GM18505 (cell line): ENCODE results near the gene PATJ.
"Not testable (repeated sequence)": the region's sequence is repeated elsewhere in the genome, so short reads cannot be mapped to it uniquely, and the experiment has no call there.

Source experiments
- ATAC-seq: cut with Tn5 transposase; IDR thresholded peaks from one replicate; pipeline ENCODE4 v1.9.1; 2021; ENCODE audit not compliant: unreplicated experiment
- POLR2A ChIP-seq: IDR thresholded peaks from 4 replicates; pipeline ENCODE4 v1.6.1; 2011; ENCODE audit warnings: borderline replicate concordance; ENCODE audit not compliant: insufficient read depth, insufficient read length; ENCODE audit errors: extremely low read depth

Gene PATJ

DNA sequence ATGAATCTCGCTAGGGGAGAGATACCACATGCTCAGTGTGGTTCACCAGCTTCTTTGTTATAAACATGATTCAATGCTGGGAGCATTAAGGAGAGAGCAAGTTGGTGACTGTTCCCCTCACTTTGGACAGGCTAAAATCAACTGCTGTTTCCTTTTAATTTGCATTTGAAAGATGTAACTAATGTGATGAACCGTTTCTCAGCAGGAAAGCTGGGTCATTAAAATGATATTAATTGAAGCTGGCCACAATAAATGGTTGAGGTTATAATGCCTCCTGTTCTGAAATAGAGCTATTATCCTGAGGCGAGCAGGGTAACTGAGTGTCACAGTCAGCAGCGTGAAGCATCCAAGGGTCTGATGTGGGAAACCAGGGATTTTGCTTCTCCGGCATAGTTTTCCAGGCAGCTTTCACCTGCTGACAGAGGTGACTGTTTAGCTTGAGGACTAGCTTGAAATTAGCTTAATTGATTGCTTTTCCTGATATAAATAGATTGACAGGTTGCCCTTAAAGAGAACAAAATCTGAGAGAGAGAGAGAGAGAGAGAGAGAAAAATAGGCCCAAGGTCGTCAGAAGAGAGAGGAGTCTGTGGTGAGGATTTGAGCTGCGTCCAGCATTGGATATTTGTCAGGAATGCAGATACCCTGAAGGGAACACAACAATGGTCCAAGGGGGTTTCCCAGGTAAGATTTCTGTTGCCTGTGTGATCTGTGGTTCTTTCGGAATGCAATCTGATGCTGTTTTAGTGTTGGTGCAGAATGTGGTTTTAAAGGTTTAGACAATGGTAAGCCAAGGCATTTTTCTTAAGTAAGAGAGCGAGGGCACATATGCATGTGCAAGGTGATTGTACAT lies 209.7 kb downstream of the PATJ start:
- no peak for ATAC-seq
- TF ChIP-seq POLR2A, result no peak

DNA sequence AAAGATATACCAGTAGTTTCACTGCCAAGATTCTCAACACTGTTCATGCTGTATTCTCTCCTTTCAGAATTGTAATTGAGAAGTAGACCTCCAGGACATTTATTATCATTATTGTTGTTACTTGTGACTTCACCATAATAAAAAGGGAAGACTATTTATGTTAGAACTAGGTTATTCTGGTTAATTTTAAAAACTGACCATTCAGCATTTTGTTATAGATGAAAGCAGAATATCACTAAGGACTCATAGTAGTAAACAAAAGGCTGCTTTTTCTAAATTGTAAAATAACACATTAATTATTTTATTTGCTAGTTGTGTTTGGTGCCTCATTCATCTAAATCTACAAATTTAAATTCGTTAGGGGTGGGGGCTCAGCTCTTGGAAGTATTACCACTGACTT lies 210.4 kb downstream of the PATJ start:
- no peak for ATAC-seq
- no peak for TF ChIP-seq POLR2A

DNA sequence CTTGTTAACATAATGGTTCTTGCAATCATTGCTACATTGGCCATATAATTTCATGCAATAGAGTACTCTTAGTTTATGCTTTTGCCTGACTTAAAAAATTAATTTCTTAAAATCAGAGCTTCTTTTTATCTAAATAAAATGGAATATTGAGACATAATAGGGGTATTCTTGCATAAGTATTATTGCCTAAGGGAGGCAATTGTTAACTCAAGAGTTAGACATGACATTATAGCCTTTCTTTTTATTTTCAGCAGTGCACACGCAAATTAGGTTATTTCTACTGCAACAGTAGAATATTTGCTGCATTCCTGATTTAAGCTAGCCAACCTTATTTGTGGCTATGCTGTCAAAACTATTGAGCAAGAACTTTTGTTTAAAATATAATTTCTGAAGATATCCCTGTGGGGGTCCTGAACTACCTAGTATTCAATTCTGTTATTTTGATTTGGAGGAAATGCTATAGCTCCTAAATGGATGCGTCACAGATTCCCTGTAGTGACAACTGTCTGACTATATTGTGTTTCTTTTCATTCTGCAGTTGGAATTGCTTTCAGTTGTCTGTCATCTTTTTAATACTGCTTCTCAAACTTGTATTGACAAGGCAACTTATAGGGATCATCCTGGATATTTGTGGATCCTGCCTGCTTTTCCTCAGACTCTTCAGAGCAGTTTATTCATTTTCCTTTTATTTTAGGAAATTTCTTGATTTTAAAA lies 211.0 kb downstream of the PATJ start:
- no peak for ATAC-seq
- TF ChIP-seq POLR2A, result no peak

DNA sequence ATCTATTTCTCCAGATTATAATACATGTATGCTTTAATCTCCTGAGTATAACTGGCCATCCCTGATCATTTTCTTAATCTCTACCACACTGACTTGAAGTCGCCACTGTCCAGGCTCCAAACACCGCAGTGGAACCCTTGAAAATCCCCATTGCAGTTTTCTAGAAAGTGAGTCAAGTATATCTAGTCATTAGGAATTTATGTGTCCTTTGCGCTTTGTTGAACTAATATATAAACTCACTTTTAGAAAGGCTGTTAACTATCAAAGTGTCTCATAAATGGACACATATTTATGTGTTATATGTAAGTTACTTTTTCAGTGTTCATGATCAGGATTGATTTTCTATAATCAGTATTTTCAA lies 211.5 kb downstream of the PATJ start:
- TF ChIP-seq POLR2A, result no peak

DNA sequence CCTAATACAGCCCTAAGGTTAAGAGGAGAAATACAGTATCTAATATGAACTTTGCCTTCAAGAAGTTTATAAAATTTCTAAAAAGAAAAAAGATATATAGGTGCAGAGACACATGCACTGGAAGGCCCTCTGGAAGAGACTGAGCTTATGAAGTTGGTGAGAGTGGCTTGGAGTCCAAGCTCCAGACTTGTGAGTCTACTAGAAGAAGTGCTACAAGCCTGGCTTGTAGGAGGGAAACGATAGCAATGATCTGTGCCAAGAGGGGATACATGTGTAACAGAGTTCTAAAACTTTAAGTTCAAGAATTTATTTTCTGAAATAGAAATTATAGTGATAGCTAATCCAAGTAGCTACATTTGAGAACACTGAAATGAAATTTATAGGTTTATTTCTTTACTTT lies 213.0 kb downstream of the PATJ start:
- ATAC-seq, result no peak
- TF ChIP-seq POLR2A, result no peak

More for the DNA sequence above, 211.5 kb downstream of the PATJ start:
- no peak for ATAC-seq

DNA sequence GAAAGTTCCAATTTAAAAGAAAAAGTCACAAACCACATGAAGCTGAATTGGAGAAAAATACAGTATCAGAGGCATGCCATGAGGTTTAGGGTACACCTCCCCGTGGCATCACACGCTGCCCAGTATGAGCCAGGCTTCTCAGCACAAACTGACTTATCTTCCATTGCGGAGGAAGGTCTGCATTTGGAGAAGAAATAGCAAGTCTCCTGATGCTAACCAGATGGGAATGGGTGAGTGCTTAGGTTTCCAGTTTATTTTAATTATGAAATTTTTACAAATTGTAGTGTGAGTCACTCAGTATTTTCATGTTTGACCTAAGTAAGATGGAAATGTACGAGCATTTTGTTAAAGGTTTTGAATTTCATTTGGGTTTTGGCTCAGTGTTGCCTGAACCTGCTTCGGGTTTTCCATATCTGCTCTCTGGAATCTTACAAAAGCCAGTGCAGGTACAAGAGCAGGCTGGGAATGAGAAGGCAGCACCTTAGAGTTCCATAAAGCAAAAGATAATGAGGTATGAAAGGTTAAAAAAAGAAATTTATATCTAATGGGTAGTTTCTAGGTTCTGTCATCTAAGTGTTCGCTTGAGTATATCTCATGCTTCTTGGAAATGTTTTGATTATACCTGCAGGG lies 213.9 kb downstream of the PATJ start:
- no peak for ATAC-seq
- no peak for TF ChIP-seq POLR2A

DNA sequence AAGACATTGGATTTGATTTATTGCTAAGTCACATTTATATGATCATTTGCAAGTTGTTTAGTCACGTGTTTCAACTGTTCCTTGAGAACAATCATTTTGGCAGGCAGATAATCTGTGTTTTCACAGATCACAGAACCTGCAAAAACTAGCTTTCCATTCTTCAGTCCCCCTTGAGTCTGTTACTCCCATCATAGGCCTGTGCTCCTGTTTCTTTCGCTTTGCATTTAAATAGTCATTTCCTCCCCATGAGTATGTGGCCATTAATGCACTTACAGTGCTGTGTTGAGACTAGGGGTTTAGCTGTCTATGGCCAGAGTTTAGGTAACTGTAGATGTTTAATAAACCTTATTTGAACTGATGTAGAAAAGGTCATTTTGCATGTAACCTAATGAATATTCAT lies 214.5 kb downstream of the PATJ start:
- TF ChIP-seq POLR2A, result no peak
- no peak for ATAC-seq

DNA sequence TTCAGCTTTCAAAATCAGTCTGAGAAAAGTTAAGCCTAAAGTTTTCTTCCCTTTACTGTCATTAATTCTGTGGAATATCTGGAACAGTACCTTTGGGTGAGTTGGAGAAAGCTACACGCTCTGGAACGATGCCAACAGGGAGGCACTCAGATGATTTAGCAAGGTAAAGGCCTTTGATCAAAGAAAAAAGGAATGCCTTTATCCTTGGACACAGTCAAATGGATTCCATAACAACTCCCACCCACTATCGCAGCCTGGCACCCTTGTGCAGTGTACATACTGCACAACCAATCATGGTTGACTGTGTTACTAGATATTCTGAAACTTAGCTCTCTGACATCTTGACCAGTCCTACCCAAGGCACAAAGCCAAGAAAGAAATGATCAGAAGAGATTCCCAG lies 218.7 kb downstream of the PATJ start:
- no peak for TF ChIP-seq POLR2A
- ATAC-seq, result no peak

DNA sequence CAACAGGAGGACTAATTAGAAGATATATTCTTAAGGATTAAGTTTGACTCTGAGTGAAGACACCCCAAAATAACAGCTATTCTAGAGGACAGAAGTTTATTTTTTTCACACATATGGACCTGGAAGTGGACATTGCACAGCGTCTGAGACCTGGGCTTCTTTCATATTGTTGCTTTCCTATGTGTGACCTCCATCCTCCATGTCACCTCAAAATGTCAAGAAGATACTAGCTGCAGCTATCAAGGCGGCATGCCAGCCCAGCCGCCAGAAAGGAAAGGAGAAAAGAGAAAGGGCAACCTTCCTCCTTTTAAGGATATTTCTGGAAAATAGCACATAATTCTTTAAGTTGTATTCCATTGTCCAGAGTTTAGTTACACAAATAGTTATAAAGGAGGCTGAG lies 220.4 kb downstream of the PATJ start:
- no peak for TF ChIP-seq POLR2A
- ATAC-seq, result no peak

DNA sequence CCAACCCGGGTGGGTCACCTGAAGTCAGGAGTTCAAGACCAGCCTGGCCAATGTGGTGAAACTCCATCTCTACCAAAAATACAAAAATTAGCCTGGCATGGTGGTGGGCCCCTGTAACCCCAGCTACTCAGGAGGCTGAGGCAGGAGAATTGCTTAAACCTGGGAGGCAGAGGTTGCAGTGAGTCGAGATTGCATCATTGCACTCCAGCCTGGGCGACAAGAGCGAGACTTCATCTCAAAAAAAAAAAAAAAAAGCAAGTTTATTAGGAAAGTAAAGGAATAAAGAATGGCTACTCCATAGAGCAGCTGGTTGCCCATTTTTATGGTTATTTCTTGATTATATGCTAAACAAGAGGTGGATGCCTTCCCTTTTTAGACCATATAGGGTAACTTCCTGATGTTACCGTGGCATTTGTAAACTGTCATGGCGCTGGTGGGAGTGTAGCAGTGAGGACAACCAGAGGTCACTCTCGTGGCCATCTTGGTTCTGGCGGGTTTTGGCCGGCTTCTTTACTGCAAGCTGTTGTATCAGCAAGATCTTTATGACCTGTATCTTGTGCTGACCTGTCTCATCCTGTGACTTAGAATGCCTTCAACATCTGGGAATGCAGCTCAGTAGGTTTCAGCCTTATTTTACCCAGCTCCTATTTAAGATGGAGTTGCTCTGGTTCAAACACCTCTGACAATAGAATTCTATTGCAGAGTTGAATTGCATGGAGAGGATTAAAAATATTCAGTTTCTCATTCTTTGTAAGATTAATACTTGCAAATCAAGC lies 224.4 kb downstream of the PATJ start:
- not testable (repeated sequence) for ATAC-seq

DNA sequence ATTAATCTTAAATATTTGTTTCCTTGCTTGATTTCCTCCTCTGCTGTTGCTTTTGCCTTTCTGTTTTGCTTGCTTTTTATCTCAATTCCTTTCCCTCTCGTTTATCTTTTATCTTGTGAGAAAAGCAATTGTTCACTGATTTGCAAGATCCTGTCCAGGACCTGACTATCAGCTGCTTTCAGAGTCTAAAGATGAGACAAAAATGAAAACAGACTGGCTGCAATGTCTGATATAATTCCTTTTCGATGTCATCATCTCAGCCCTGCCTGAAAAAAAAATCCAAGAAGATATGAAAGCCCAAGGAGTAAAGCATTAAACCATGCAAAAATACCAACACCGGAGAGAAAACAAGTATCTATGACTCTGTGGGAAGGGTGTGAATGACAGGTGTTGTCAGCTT lies 225.5 kb downstream of the PATJ start:
- no peak for ATAC-seq
- TF ChIP-seq POLR2A, result no peak

DNA sequence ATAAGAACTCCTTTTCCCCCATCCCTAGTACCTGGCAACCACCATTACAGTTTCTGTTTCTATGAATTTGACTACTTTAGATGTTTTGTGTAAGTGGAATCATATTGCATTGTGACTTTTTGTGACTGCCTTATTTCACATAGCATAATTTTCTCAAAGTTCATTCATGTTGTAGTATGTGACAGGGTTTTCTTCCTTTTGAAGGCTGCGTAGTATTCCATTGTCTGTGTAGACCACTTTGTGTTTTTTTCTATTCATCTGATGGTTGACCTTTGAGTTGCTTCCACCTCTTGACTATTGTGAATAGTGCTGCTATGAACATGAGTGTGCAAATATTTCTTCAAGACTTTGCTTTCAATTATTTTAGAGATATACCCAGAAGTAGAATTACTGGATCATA lies 226.6 kb downstream of the PATJ start:
- no peak for ATAC-seq
- no peak for TF ChIP-seq POLR2A

DNA sequence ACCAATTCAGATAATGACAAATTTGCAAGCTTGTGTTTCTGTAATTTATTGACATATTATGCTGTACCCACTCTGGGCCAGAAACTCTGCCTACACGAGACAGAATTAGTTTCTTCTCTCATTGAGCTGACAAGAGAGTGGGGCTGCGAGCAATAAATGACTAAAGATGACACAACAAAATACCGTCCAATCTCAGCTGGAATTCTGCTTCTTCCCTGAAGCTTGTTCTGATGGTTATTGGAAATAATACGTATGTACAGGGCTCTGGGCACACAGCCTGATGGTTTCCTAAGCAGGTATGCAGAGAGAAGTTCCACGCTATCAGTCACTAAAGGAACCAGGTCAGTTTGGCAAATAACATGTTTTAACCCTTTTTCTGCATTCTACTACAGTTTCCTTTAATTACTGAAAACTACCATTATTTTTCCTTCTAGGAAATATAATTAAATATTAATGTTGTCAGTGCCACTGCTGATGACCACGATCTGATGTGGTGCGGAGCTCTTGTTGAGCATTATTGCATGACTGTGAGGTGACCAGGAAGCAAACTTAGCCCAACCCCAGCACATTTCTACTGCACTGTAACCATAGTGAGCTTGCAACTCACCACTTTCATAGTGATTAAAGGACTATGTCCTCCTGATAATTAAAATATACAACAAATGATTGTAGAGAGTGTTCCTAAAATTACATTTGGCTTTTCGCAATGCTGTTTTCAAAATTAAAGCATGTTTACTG lies 231.0 kb downstream of the PATJ start:
- ATAC-seq, result no peak
- no peak for TF ChIP-seq POLR2A
